Bronchial epithelial cell (primary cell): ENCODE data around the gene C1orf116. TPM values are rescaled to one million over a fixed set of nuclear protein-coding genes. Genes with fewer than 3 reads are reported as not detected.

Experiments
- DNase-seq: peaks from one replicate; pipeline ENCODE4 v3.0.0-alpha.2; 2010; ENCODE audit warnings: low read depth
- FAIRE-seq: peaks from 2 replicates; lab custom pipeline; 2011; peaks lifted over from hg19 to GRCh38; lab: Jason Lieb, UNC
- H3K27me3 ChIP-seq: 2 replicates; pipeline ENCODE4 v1.5.1; 2011; ENCODE audit warnings: low read length; ENCODE audit not compliant: control insufficient read depth, insufficient read depth
- H3K36me3 ChIP-seq: 2 replicates; pipeline ENCODE4 v1.5.1; 2011; ENCODE audit warnings: low read length; ENCODE audit not compliant: control insufficient read depth, insufficient read depth
- H3K4me3 ChIP-seq: 2 replicates; pipeline ENCODE4 v1.5.1; 2011; ENCODE audit warnings: mild to moderate bottlenecking, low read depth, low read length, control low read depth
- total RNA-seq: library from RNA; depleted of rRNA; stranded (reverse); fragments of >200 nt; gene quantifications from 2 replicates; pipeline ENCODE4 v1.2.1, GENCODE V29; 2014
- TF ChIP-seq, protein P1 (sequence below): IDR thresholded peaks from 2 replicates; pipeline ENCODE4 v1.5.1; 2011; ENCODE audit warnings: mild to moderate bottlenecking, moderate library complexity, low read length, control low read depth, inconsistent platforms; ENCODE audit not compliant: insufficient read depth, severe bottlenecking

The C1orf116 gene
- total RNA-seq, 1 donor from 2014 or later = 20.0 TPM

DNA sequence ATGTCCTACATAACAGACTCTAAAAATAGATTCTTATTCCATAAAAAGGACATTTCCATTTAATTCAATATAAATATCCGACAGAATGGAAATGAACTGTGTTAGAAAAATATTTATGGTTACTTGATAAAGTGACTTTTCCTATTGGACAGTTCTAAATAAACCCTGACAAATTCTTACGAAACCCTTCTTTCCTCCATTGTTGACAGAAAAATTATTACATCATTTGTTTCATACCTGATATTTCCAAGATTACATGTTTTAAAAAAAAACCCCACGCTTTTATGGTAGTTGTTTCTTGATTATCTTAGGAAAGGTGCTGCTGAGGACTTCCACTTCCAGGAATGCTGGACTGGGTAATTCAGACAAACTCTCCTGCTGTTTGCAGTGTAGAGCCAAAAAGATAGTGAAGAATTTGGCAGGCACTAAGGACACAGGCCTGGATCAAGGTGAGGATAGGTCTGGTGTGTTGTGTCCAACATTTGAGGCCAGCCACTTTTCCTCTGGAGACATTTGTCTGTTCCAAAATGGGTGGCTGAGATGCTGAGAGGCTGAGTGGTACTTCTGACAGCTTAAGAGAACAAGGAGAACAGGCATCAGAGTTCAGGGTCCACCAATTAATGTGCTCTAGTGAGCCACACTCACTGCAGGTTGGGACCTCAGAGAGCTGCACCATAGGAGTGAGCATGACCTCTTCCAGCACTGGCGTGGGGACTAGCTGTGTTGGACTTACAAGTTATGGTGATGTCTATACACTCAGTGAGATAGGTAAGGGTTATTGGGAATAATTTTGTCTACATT, 7.0 kb upstream of the C1orf116 start:
- TF ChIP-seq, protein P1, sequence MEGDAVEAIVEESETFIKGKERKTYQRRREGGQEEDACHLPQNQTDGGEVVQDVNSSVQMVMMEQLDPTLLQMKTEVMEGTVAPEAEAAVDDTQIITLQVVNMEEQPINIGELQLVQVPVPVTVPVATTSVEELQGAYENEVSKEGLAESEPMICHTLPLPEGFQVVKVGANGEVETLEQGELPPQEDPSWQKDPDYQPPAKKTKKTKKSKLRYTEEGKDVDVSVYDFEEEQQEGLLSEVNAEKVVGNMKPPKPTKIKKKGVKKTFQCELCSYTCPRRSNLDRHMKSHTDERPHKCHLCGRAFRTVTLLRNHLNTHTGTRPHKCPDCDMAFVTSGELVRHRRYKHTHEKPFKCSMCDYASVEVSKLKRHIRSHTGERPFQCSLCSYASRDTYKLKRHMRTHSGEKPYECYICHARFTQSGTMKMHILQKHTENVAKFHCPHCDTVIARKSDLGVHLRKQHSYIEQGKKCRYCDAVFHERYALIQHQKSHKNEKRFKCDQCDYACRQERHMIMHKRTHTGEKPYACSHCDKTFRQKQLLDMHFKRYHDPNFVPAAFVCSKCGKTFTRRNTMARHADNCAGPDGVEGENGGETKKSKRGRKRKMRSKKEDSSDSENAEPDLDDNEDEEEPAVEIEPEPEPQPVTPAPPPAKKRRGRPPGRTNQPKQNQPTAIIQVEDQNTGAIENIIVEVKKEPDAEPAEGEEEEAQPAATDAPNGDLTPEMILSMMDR = no peak
- FAIRE-seq (no peak), DNase-seq (no peak)
- no peaks in the 10 kb centered on the region for H3K27me3 ChIP-seq
- H3K36me3 ChIP-seq = no peaks in the 10 kb centered on the region
- H3K4me3 ChIP-seq = no peak overlapping the region

DNA sequence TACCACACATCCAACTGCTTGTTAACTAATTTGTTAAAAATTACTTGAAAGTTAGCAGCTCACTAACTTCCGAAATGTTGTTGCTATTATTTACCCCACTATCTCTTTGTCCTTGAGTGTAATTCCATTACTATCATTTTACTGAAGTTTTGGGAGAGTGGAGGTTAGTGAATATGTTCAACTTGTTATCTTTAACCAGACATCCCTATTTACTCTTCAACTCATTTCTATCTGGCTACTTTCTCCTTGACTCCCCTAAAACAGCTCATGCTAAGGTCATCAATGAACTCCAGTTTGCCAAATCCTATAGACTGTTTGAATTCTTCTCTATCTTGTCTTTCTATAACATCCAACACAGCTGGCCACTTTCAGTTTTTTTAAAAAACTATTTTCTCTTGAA, 4.3 kb upstream of the C1orf116 start:
- Histone ChIP-seq H3K36me3 (no peaks in the 10 kb centered on the region), H3K27me3 (no peaks in the 10 kb centered on the region), H3K4me3 (no peak overlapping the region)
- DNase-seq (no peak), FAIRE-seq (no peak)
- TF ChIP-seq, protein P1 = no peak

DNA sequence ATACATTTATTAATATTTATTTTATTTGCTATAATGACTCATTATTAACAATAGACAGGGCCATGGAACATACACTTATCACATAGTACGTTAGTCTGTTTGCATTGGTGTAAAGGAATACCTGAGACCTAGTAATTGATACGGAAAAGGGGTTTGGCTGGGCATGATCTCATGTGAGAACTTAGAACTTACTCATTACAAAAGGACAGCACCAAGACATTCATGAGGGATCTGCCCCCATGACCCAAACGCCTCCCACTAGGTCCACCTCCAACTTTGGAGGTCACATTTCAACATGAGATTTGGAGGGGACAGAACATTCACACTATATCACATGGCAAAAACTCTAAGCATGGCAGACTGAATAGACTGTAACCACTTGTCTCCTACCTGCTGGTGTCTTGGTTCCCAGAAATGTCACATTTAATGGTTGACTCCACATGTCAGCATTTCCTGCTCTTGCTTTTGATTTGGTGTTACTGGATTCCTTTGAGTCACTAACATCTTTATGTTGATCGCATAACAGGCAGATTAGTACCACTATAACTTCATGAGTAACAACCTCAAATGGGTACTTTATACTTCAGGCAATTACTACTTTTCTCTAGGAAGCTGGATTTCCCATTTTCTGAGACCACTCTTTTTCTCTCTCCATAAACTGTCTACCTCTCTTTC, 3.5 kb upstream of the C1orf116 start:
- H3K27me3 ChIP-seq = no peaks in the 10 kb centered on the region
- TF ChIP-seq, protein P1 = no peak
- DNase-seq = peak; percentile 47
- H3K4me3 ChIP-seq = no peak overlapping the region
- FAIRE-seq = peak; percentile 7
- peaks cover 1% of the 10 kb centered on the region for H3K36me3 ChIP-seq

DNA sequence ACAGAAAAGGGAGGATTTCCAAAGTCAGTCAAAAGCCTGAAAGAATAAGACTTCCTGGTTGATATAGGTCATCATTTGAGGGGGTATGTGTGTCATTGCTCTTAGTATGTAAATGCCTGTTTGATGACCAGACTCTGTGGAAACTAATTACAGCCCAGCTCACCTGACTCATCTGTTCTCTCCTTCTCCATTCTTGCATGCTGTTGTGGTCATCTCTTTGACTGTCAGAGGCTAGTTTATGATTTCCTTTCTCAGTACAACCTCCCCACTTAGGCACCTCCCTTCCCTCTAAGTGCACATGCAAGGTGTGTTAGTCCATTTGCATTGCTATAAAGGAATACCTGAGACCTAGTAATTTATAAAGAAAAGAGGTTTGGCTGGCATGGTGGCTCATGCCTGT, 2.4 kb upstream of the C1orf116 start:
- Histone ChIP-seq H3K4me3 (no peak overlapping the region), H3K27me3 (no peaks in the 10 kb centered on the region), H3K36me3 (peaks cover 1% of the 10 kb centered on the region)
- DNase-seq (peak; percentile 98), FAIRE-seq (peak; percentile 77)
- TF ChIP-seq, protein P1 = no peak

DNA sequence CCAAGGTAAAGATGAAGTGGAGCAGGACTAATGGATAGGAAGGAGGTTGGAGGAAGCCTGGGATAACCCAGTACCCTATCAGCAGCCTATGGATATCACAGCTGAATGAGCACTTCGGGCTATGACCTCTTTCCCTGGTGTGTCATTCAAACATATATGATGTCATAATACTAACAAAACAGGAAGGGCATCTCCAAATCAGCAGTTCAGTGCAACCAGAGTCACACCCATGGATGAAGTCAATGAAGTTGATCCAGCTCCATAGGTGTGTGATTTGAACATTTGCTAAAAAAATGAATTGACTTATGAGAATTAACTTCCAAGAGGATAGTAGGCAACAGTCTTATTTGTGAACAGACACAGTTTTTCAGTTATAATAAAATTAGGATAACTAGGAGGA, 1.7 kb upstream of the C1orf116 start:
- Histone ChIP-seq H3K27me3 (no peaks in the 10 kb centered on the region), H3K4me3 (no peak overlapping the region), H3K36me3 (peaks cover 1% of the 10 kb centered on the region)
- peak; percentile 76 for DNase-seq
- no peak for FAIRE-seq
- TF ChIP-seq, protein P1 = no peak
